Stimulated activated CD4-positive, alpha-beta T cell treated with anti-CD3 and anti-CD28 coated beads, Interleukin-15, amount 100 ng/mL, for 48 hours (primary cell): ENCODE measurements around the gene C1orf21.

Source experiments
- DNase-seq, 2 donors: peaks; one replicate each; pipeline ENCODE4 v3.0.0-alpha.2; 2020; ENCODE audit warnings: low read depth in 2 of 2

Gene C1orf21

GRCh38 chr1:184412472-184412871, 25.6 kb downstream of the C1orf21 start:
- no peak for DNase-seq

GRCh38 chr1:184416481-184416880, 29.7 kb downstream of the C1orf21 start:
- no peak for DNase-seq

- no peak for DNase-seq
These were observed 30.1 kb downstream of the C1orf21 start for GRCh38 chr1:184416946-184417345.

GRCh38 chr1:184417916-184418315, 31.1 kb downstream of the C1orf21 start:
- no peak for DNase-seq

GRCh38 chr1:184418652-184419349, 32.0 kb downstream of the C1orf21 start:
- DNase-seq = no peak

- no peak for DNase-seq
These were observed 32.7 kb downstream of the C1orf21 start for GRCh38 chr1:184419350-184420161.

GRCh38 chr1:184422490-184423233, 35.8 kb downstream of the C1orf21 start:
- DNase-seq = no peak

- no peak for DNase-seq
These were observed 36.8 kb downstream of the C1orf21 start for GRCh38 chr1:184423649-184424048.

- no peak for DNase-seq
These were observed 37.3 kb downstream of the C1orf21 start for GRCh38 chr1:184424157-184424556.

GRCh38 chr1:184424945-184425344, 38.1 kb downstream of the C1orf21 start:
- DNase-seq = no peak

- DNase-seq = no peak
These were observed 38.8 kb downstream of the C1orf21 start for GRCh38 chr1:184425449-184426277.

- DNase-seq = no peak
These were observed 39.4 kb downstream of the C1orf21 start for GRCh38 chr1:184426278-184426674.

GRCh38 chr1:184427722-184428121, 40.9 kb downstream of the C1orf21 start:
- no peak for DNase-seq

GRCh38 chr1:184428604-184429003, 41.8 kb downstream of the C1orf21 start:
- DNase-seq = no peak

GRCh38 chr1:184429335-184429734, 42.5 kb downstream of the C1orf21 start:
- no peak for DNase-seq

GRCh38 chr1:184433956-184434502, 47.2 kb downstream of the C1orf21 start:
- DNase-seq = no peak

GRCh38 chr1:184437291-184437690, 50.5 kb downstream of the C1orf21 start:
- no peak for DNase-seq

- no peak for DNase-seq
These were observed 51.5 kb downstream of the C1orf21 start for GRCh38 chr1:184438363-184438762.

GRCh38 chr1:184442260-184442659, 55.4 kb downstream of the C1orf21 start:
- no peak for DNase-seq

GRCh38 chr1:184443201-184443600, 56.4 kb downstream of the C1orf21 start:
- DNase-seq = no peak

GRCh38 chr1:184443624-184444023, 56.8 kb downstream of the C1orf21 start:
- DNase-seq = no peak
